Stimulated activated CD4-positive, alpha-beta T cell treated with anti-CD3 and anti-CD28 coated beads, TNF-alpha, amount 100 ng/mL, for 24 hours (primary cell): ENCODE results near the gene ASXL3.

Source experiments
- DNase-seq, 3 experiments: peaks; one replicate each; pipeline ENCODE4 v3.0.0-alpha.2; 2020; ENCODE audit warnings: low read depth in 3 of 3

Gene ASXL3

DNA sequence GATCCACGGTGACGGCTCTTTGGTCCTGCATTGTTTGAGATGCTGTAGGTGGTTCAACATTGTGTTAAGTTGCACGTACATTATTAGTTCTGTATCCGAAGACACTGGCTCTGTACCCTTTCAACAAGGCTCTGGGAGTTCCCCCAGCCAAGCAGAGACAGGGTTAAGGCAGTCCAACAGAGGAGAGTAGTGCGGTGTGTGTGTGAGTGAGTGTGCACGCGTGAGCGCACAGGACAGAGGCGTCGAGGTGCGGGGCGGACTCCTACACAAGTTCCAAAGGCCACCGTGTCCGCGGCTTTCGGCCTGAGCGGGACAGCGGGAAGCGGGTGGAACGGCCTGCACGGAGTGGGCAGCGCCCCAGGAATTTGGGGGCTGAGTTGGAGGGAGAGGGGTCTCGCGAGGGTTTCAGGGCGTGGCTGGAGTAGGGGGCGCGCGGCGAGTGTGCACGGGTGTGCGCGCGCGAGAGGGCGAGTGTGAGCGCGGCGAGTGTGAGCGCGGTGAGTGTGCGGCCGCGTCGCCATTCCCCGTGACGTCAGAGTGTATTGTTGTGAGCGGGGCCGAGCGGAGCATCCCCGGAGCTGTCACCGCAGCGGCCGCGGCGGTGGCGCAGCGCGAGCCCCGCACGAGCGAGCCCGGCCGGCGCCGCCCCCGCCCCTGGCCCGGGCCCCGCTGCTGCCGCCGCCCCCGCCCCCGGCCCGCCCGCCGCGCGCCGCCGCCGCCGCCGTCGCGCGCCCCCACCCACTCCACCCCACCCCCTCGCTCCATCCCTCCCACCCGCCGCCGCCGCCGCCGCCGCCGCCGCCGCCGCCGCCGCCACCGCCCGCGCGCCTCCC lies at the start of gene ASXL3:
TSS of gene ASXL3 (plus strand) at position 535 of the 833 bp plus-strand sequence. CDS start 413 bp downstream, outside the sequence.
- no peak for DNase-seq

DNA sequence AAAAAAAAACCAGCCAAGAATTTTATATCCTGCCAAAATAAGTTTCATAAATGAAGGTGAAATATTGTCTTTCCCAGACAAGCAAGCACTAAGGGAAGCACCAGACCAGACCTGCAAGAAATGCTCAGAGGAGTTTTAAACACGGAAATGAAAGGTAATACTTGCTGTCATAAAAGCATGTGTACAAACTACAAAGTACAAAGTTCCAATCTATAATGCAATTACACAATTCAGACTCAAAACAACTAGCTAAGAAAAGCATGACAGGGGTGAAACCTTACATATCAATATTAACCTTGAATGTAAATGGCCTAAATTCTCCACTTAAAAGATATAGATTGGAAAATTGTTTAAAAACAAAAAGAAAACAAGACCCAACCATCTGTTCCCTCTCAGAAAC lies 45.0 kb upstream of the ASXL3 start:
- no peak for DNase-seq

DNA sequence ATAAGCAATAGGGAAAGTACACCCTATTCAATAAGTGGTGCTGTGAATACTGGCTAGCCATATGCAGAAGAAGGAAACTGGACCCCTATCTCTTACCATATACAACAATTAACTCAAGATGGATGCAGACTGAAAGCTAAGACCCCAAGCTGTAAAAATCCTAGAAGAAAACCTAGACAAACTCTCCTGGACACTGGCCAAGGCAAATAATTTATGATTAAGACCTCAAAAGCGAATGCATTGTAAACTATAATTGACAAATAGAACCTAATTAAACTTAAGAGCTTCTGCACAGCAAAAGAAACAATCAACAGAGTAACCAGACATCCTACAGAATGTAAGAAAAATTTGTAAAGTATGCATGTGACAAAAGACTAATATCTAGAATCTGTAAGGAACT lies 41.1 kb upstream of the ASXL3 start:
- no peak for DNase-seq

DNA sequence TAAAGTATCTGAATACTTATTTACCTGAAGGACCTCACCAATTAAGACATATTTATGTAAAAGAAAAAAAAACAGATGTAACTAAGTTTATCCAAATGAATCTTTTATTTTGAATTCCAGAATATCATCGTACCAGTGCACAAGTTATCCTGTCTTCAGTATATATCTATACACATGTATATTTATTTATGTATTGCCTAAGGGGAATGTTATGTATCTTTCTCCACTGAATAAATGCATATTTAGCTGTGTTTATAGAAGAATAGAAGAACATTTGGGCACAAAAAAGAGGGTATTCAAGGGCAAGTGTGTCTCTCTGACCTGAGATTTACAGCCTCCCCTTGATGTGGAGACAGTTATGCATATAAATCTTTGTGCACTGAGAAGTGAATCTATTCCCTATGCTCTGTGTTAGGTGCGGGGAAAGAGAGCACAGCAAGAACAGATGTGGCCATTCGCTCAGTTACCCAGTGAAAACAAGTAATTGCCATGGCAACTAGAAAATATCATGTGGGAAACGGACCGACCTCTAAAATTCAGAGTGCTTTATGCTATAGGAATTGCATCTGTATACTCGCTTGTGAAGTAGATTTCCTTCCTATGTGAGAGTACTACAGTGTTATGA lies 39.5 kb upstream of the ASXL3 start:
- no peak for DNase-seq

GRCh38 chr18:33540392-33540791 lies 37.6 kb upstream of the ASXL3 start:
- DNase-seq = no peak

- DNase-seq = no peak
Observed at GRCh38 chr18:33541316-33541715, 36.7 kb upstream of the ASXL3 start.

DNA sequence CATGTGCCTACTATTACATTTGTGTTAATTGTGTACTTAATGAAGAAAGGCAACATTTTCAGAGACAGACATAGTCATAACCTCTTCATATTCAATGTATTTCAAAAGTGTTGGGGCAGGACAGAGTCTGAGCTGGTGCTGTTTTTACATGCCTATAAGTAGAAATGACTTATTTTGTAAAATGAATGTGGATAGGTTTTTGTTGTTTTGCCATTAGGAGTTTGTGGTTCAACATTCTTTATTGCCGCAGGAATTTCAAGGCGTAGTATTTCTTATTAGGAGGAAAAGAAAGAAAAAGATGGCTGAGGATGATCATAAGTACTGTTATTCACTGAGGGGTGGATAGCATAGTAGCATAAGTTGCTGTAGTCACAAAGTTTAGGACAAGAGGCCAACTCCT lies 21.2 kb upstream of the ASXL3 start:
- no peak for DNase-seq

GRCh38 chr18:33557706-33558105 lies 20.3 kb upstream of the ASXL3 start:
- DNase-seq = no peak

DNA sequence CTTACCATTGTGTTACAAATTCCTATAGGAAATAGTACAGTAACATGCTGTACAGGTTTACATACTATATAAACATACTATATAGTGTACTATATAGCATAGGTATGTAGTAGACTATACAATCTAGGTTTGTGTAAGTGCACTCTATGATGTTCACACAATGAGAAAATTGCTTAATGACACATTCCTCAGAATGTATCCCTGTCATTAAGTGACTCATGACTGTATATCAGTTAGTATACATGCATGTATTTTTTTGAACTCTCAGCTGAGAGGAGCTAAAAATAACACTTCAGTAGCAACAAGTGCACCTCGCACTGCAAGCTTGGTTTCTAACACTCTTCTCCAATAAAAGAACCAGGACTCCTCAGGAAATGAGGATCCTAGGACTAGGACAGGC lies 19.5 kb upstream of the ASXL3 start:
- DNase-seq = no peak

- DNase-seq = no peak
Observed at GRCh38 chr18:33560686-33561370, 17.2 kb upstream of the ASXL3 start.

DNA sequence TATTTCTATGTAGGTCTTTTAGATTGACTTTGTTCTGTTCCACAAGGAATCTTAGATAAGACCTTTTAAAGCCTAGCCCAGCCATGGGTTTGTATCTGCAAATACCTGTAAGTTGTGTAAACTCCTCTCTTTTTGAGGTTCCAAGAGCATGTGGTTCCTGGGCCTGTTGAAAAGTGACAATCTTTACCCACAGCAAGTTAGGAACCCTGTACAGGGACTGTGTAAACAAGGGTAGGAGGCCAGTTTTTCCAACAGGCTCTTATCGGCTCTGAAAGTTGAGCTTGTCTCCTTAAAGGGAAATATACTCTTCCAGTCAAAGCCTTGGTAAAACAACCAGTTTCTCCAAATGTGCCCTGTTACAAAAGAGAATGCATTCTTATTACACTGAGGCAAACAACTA lies 15.3 kb upstream of the ASXL3 start:
- DNase-seq = no peak

DNA sequence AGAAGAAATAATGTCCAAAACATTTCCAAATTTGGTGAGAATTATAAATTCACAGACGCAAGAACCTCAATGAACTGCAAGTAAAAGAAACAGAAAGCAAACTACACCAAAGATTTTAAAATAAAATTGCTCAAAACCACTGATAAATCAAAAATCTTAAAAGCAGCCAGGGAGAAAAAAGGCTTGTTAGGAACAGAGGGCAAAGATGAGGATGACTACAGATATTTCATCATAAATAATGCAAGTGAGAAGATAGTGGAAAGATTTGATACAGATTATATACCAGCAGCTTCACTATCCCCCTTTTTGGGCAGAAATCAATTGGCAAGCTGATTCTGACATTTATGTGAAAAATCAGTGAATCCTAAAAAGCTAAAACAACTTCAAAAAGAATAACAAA lies 10.3 kb upstream of the ASXL3 start:
- DNase-seq = no peak

- DNase-seq = no peak
Observed at GRCh38 chr18:33571998-33572787, 5.8 kb upstream of the ASXL3 start.

DNA sequence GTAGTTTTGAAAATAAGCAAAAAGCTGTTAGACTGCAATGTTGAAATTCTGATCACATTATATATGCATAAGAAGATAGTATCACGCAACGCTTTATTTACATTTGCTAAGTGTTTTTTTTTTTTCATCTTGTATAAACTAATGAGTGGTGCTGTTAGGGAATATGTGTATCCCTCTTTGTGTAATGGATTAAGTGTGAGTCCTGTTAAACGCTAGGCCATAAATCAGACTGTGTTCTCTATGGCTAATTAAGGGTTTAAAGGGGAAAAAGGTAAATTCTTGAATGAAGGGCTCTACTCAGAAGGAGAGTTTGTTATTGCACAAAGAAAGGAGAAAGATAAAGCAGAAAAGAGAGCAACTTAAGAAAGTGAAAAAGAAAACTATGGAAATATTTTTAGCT lies 4.8 kb upstream of the ASXL3 start:
- DNase-seq = no peak

- no peak for DNase-seq
Observed at GRCh38 chr18:33575451-33575850, 2.6 kb upstream of the ASXL3 start.

DNA sequence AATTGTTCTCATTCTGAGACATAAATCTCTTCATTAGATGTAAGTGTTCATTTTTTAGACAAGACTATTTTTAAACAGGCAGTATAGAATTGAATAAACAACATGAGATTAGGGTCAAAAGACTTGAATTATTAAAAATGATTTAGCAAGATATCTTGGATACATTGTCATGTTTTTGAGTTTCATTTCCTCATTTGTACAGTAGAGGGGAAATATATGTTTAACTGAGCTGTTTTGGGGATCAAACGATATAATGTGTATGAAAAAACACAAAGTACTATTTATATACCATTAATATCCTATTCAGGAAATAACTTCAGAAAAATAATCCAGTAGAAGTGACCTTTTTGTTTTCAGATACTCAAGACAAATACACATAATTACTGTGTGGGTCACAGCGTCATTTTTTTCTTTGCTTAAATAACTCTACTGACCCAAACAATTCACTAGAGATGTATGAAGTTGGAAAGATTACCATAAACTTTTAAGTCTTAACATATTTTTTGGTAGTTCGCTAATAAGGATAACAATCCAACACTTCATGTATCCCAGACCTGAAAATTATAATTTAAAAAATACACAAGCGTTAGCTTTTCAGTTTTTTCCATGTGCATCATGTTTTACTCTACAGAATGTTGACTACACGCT lies 896 bp upstream of the ASXL3 start:
- DNase-seq = no peak

DNA sequence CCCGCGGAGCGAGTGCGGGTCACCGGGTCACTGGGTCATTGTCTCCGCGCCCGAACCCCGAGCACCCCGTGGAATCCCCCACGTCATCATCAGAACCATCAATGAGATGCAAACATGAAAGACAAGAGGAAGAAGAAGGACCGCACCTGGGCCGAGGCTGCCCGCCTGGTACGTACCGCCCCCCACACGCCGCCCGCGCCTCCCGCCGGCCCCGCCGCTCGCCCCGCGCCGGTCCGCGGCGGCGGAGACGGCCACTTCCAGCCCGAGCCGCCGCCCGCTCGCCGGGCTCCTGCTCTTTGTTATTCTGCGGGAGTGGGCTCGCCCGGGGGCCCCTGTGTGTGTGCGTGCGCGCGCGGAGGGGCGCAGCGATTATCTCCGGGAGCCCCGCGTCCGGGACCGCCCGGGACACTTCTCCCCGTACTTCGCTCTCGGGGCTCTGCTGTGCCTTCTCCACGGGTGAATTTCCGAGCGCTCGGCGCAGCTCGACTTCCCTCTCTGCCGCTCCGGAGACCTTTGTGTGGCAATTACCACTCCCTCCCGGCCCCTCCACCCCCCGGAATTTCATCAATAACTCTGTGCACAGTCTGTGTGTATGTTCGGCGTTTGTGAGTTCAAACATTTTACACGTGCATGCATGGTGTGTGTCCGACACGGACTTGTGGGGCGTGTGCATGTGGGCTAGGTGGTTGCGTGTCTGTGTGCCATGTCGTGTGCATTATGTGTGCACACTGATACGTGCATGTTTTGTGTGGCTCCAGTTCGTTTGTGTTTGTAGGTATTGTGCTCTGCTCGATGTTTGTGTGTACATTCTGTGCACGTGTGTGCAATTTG lies 714 bp downstream of the ASXL3 start:
- no peak for DNase-seq

DNA sequence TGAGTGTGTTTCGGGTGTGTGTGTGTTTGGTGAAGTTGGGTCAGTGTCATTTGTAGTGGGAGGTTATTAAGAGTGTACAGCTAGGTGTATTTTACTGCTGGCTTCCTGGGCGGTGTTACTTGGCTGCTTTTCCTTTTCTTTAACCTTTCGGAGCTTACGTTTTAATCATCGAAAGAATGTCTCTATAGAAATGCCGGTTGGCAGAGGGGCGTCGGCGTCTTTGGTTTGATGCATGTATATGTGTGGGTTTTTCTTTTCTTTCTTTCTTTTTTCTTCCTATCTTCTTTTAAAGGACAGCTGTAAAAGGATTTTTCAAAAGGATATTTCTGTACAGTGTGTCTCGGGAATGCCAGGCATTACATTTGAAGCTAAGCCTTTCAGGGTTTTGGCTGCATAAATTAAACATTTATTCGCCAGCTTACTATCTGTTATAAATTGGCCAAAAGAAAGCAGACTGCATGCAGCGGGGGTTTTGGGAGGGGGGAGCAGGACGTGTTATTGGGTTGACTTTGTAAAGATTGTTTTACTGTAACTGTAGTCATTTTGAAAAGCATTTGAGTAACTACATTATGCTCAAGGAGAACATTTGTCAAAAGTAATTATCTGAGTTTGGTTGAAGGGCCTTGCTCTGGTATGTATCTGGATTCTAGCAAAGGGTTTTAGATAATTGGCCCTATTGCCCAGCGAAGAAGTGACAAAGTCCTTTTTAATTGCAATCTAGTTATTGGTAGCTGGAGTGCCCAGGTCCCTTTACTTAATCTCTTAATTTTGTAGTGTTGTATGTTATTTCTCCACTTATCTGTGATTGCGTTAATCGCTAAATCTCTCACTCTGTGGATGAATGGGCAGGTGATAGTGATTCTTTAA lies 1.6 kb downstream of the ASXL3 start:
- DNase-seq = no peak

- DNase-seq = no peak
Observed at GRCh38 chr18:33580546-33580945, 2.5 kb downstream of the ASXL3 start.

- DNase-seq = no peak
Observed at GRCh38 chr18:33581856-33582255, 3.8 kb downstream of the ASXL3 start.
